RWPE1 (cell line): ENCODE data around the gene CACNA1A.

Experiments used
- CTCF ChIA-PET: fragments of 350-600 bp; sonication (Branson Sonifier 250); formaldehyde crosslinking; extraction: SDS; loops from one replicate; lab custom pipeline; 2021; lab: Yijun Ruan, JAX
- POLR2A ChIA-PET: fragments of 400-600 bp; formaldehyde crosslinking; extraction: SDS; loops from one replicate; lab custom pipeline; 2020; ENCODE audit warnings: antibody characterized with exemption; ENCODE audit not compliant: low non-redundant PET; lab: Yijun Ruan, JAX
- DNase-seq: peaks from one replicate; pipeline ENCODE4 v3.0.0; 2012; ENCODE audit warnings: low spot score
- H3K27ac ChIP-seq: fragments of 450-650 bp; 2 replicates; pipeline ENCODE4 v1.5.1; 2017
- CTCF ChIP-seq: fragments of 450-650 bp; conservative IDR thresholded peaks from 2 replicates; pipeline ENCODE4 v1.5.1; 2017; ENCODE audit warnings: low read depth, mild to moderate bottlenecking

The CACNA1A gene

GRCh38 chr19:13252569-13253335 lies 253.5 kb downstream of the CACNA1A start:
- no peak for TF ChIP-seq CTCF
- H3K27ac ChIP-seq, result no peak overlapping the region
- DNase-seq, result no peak
- POLR2A ChIA-PET, result no interaction called here
- CTCF ChIA-PET, result interaction anchor here (0.6 to 1.3 kb wide), 2 partner anchors 10 to 345 kb away, joined by 3 read pairs; no protein-coding TSS in a partner anchor

DNA sequence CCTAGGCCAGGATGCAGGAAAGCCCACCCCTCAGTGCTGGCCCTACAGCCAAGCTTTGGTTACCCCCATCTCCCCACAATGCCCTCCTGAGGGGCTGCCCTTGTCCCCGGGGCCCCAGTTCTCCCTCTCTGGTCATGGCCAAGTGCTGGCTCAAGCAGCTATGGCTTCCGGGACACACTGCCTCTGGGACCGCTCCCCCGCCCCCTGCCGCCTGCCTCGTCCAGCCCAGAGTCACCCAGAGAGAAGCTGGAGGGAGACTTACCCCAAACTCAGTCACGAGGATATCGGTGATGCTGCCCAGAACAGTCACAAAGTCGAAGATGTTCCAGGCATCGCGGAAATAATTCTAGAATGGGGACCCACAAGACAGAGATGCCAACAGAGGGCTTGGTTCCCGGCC lies 261.4 kb downstream of the CACNA1A start:
- CTCF ChIA-PET, result interaction anchor here (0.6 to 0.7 kb wide), 3 partner anchors 50 to 455 kb away, joined by 3 to 4 read pairs (median 3); no protein-coding TSS in a partner anchor
- no peak overlapping the region for H3K27ac ChIP-seq
- POLR2A ChIA-PET, result interaction anchor here (0.5 to 0.7 kb wide), 3 partner anchors 14 to 493 kb away, joined by 3 to 8 read pairs (median 4); no protein-coding TSS in a partner anchor
- TF ChIP-seq CTCF, result no peak
- DNase-seq, result no peak

DNA sequence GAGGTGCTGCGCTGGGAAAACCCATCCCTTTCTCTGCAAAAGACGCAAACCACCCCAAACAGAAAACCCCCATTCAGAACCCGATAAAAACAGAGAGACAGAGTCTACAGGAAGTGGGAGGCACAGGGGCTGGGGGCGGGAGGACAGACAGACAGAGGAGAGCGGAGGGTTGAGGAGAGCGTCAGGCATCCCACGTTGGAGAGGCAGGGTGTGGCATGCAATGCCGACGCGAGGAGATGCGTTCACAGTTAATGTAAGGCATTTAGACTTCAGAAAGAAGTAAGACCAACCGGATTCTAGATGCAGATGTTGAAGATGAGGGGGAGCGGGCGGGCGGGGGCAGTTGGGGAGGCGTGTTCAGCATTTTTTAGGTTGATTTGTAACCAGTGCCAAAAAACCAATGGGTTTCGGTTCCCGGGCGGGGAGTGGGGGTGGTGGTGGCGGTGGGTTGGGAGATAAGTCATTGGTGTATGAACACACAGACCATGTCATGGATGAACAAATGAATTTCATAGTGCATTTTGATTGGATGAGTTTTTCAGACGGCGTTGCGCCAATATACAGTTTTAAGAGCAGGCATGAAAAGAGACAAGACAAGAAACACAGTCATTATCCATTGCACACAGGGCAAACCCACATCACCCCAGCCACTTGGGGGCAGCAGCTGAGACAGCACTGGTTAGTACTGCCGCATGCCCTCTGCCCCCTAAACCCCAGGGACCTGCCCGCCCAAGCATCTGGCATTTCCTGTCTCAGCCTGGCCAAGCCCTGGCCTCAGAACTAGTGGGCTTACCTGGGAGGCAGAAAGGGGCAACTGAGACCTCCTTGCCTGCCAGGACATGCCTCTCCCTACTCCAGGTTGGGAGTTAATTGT lies 264.8 kb downstream of the CACNA1A start:
- no peak for DNase-seq
- H3K27ac ChIP-seq, result no peak overlapping the region
- CTCF ChIA-PET, result interaction anchor here (0.5 kb wide), 1 partner anchor 62 kb away, joined by 5 read pairs; no protein-coding TSS in a partner anchor
- POLR2A ChIA-PET, result no interaction called here
- no peak for TF ChIP-seq CTCF

DNA sequence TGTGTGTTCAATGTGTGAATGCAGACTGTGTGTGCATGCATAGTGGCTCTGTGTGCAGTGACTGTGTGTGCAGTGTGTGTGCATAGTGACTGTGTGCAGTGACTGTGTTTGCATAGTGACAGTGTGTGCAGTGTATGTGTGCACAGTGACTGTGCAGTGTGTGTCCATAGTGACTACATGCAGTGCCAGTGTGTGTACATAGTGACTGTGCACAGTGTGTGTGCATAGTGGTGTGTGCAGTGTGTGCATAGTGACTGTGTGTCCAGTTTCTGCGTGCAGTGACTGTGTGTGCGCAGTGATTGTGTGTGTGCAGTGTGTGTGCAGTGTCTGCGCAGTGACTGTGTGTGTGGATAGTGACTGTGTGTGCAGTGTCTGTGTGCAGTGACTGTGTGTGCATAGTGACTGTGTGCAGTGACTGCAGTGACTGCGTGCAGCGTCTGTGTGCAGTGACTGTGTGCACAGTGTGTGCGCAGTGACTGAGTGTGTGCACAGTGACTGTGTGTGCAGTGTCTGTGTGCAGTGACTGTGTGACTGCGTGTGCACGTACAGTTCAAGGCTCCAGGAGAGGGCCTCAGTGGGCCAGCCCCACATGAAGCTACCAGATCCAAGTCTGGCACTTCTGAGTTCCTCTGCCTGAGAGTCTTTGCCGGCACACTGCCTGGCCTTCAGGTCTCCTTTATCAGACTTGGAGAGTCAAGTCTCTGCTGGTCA lies 265.8 kb downstream of the CACNA1A start:
- ChIA-PET CTCF (interaction anchor here (0.6 kb wide), 1 partner anchor 56 kb away, joined by 3 read pairs; no protein-coding TSS in a partner anchor), POLR2A (no interaction called here)
- no peak for TF ChIP-seq CTCF

GRCh38 chr19:13238891-13239534 lies 267.3 kb downstream of the CACNA1A start:
- H3K27ac ChIP-seq, result no peak overlapping the region
- ChIA-PET CTCF (no interaction called here), POLR2A (no interaction called here)
- DNase-seq, result no peak
- TF ChIP-seq CTCF, result no peak

More for the DNA sequence above, 265.8 kb downstream of the CACNA1A start:
- no peak overlapping the region for H3K27ac ChIP-seq
- no peak for DNase-seq
